Stimulated activated naive CD4-positive, alpha-beta T cell (primary cell): Measurements from ENCODE around the gene ROBO4.

Source experiments
- DNase-seq, 6 experiments: peaks; one replicate each; lab custom pipeline; 2025; lab: John Stamatoyannopoulos, UW

The ROBO4 gene

DNA sequence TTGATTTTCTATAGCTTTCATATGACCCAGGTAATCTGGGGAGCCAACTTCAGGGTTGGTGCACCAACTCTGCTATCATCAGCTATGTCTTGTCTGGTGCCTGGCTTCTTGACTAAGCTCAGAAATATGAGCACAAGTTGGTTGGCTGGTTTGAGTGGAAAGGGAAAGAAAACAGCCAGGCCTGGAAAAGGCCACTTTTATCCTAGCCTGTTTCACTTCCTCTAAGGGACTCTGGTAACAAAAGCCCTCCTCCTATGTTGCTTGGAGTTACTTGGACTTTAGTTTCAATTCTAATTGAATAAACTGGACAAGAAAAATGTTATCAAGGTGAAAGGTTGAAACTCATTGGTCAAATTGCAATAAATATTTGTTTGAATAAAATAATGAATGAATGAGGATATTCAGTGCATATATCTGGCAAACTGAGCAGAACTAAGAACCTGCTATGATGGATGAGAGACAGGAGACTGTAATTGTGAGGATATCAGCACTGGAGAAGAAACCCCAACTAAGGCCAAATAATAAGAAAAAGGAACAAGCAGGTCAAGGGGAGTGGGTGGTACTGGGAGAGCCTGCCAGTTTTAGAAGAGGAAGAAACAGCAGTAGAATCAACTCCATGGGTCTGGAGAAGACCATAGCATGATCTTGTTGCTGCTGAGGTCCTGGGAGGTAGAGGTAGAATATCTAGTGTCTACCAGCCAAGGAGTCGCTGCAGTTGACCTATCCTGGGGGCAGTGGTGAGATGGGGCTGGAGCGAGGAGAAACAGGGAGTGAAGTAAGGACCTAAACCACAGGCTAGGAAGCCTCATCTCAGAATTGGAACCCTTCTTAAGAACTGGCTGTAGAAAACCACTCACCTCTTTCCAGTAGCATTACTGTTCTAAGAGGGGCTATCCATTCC is 8.2 kb downstream of the ROBO4 start:
- no peak for DNase-seq

- DNase-seq: no peak
Measured at GRCh38 chr11:124887667-124888013, 10.0 kb downstream of the ROBO4 start.

DNA sequence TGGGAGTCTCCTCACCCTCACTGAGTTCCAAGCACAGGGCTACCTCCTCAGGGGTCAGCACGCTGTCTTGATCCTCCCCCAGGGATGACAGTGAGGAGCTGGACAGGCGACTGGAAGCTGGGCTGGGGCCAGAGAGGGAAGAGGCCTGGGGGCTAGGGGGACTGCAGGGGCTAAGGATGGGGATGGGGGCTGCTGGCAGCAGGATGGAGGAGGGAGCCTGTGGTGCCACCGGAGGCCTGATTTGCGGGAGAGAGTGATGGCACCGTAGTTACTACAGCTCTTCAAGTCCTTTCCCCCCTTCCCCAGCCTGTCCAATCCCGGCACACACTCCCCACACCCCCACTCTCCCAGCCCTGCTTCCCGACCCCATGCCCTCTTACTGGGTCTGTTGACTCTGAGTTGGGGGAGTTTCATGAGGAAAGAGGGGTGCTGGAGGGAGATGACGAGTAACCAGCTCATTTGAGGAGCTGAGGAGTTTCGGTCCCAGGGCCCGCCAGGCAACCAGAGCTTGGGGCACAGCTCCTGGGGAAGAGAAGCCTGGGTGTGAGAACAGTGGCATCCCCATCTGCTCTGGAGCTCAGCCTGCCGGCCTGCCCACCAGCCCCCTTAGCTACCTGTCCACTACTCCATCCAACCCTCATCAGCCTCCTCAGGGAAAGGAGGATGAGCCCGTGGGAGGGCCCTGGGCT is 10.5 kb downstream of the ROBO4 start:
- no peak for DNase-seq

- no peak for DNase-seq
Measured at GRCh38 chr11:124886476-124886875, 11.2 kb downstream of the ROBO4 start.

DNA sequence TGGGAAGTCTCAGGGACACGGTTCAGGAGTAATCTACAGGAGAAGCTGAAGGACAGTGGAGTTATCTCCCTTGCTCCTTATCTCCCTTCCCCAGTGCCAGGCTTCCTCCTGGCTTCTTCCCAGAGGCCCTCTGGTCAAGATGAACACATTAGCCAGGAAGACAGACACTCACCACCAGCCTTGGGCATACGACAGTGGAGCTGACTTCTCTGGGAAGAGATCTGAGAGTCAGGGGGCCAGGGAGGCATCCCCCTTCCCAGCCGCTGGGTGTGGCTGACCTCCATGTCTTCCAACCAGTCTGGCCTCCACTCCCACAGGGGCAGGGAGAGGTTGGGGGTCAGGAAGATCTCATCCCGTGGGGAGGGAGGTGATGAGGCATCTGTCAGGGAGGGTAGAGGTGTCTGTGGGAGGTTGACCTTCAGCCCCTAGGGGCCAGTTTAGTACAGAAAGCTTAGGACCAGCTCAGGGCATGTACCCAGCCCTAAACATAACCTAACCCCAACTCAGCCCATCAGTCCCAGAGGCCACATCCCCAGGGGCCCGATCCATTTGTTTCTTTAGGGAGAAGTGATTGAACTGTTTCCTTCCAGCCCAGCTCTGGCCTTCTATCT is 12.7 kb downstream of the ROBO4 start:
- no peak for DNase-seq

DNA sequence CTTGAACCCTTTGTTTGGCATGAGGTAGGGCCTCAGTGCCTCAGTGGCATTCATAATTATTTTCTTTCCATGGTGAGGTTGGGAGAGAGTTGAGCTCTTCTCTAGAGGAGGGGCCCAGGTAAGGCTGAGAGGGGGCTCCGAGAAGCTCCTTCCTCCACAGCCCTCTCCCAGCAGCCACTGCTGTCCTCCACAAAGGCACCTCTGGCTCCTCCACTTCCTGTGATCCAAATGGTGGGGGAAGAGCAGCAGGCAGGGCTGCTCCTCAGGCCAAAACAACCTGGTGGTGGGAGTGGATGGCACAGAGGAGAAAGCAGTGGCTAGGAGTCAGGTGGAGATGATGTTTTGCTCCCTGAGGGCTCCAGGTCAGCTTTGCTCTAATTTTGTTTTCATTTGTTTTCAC is 13.3 kb downstream of the ROBO4 start:
- DNase-seq: no peak

- DNase-seq: no peak
Measured at GRCh38 chr11:124882339-124883071, 15.2 kb downstream of the ROBO4 start.

DNA sequence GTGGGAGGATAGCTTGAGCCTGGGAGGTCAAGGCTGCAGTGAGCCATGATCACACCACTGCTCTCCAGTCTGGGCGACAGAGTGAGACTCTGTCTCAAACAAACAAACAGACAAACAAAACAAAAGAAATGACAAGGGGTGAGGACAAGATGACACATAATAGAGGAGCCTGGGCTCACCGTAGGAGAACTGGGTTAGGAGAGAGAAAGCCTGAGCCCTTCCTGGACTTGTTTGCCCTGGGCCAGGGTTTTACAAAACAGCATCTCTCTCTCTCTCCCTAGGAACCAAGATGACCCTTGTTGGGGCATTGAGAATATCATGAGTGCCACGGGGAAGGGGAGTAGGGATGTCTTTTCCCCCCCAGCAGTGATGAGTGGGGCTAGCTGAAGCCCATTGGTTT is 16.7 kb downstream of the ROBO4 start:
- DNase-seq: no peak

- no peak for DNase-seq
Measured at GRCh38 chr11:124880290-124880611, 17.4 kb downstream of the ROBO4 start.

DNA sequence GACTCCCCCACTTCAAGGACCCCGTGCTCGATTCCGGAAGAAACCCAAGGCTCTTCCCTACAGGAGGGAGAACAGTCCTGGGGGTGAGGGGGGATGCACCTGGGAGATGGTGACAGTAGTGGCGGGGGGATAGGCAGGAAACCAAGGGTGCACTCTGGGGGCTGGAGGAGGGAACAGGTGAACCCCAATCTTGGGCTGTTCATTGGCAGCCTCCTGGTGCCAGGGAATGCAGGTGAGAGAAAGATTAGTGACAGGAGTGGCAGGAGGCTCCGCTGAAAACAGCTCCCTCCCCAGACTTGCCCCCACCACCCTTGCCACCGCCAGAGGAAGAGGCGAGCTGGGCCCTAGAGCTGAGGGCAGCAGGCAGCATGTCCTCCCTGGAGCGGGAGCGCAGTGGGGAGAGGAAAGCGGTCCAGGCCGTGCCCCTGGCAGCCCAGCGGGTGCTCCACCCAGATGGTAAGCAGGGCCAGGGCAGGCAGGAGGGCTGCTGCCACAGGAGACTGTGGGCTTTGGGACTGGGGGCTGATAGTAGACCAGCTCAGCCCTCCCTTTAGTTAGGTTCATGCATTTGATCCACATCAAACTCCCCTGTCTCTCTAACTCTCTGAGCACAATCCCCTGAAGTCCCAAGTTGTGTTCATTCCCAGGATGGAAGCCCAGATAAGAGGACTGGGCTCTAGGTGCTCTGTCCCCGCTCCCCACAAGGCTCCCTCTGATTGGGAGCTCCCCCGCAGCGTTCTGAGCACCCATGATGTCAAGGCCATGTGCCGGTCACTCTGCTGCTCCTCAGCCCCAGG is 18.0 kb downstream of the ROBO4 start:
- DNase-seq: no peak

GRCh38 chr11:124878759-124879492 is 18.7 kb downstream of the ROBO4 start:
- DNase-seq: no peak

- no peak for DNase-seq
Measured at GRCh38 chr11:124877910-124878758, 19.5 kb downstream of the ROBO4 start.

- no peak for DNase-seq
Measured at GRCh38 chr11:124877631-124877909, 20.1 kb downstream of the ROBO4 start.

- DNase-seq: no peak
Measured at GRCh38 chr11:124876818-124877630, 20.6 kb downstream of the ROBO4 start.

GRCh38 chr11:124875943-124876817 is 21.5 kb downstream of the ROBO4 start:
- peak; percentile 56 to 88 (median 72) for DNase-seq

- DNase-seq: peak in 1 of 6 experiments; percentile 18
Measured at GRCh38 chr11:124875401-124875800, 22.3 kb downstream of the ROBO4 start.

GRCh38 chr11:124874571-124875255 is 23.0 kb downstream of the ROBO4 start:
- DNase-seq: no peak

DNA sequence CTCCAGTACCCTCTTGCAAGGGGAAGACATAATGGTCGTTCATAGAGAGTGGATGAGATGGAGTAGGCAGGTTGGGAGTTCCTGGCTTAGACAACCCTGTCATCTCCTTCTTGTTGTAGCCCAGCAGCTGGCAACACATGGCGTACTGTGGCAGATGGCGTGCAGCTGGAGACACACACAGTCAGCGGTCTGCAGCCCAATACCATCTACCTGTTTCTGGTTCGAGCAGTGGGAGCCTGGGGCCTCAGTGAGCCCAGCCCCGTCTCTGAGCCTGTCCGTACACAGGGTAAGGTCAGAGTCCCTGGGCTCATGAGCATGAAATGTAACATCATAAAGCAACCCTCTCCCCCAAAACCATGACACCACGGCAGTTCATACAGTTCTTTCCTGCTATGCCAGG is 23.7 kb downstream of the ROBO4 start:
- no peak for DNase-seq
